ENCODE results near the gene LMF2. TPM values are rescaled to one million over a fixed set of nuclear protein-coding genes. Genes with fewer than 3 reads are reported as not detected.
A peak's percentile ranks its signal among the peaks of the same experiment; 100 is the strongest.

Gene LMF2
- total RNA-seq, 2 experiments from 2014 or later: 49.2 to 50.7 TPM

DNA sequence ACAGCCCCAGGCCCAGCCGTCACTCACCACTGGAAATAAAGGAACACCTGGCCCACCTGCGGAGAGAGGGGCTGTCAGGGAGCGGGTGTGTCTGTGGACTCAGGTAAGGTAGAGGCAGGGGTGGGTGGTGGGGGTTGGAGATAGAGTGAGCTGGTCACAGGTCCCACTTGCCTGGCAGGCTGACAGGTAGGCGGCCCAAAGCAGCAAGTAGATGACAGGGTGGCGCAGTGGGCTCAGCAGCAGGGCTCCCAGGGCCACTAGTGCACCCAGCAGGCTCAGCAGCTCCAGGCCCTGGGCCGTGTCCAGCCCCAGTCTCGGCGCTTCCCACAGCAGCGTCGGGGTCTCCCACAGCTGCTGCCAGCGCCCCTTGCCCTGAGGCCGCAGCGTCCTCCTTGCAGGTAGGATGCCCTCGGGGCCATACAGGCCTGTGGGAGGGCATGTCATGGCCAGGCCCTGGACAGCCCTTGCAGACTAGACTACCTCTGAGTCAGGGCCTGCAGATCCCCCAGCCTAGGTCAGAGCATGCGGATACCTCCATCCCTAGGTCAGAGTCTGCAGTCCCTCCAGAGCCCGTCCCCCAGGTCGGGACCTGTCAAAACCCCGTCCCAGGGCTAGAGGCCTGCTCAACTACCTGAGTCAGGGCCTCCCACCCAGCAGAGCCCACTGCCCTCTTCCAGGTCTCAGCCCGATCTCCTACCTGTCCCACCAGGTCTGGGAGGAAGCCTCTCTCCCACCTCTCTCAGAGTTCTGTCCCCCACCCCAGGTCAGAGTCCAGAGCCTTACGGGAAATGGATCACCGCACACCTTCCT, 686 bp downstream of the LMF2 start:
- no peaks in the 10 kb centered on the region for H3K9me2 ChIP-seq (ENCODE audit: insufficient read depth, low read length)
- H3K79me2 ChIP-seq (ENCODE audit: insufficient read depth, low read depth, low read length): peaks cover 38% of the 10 kb centered on the region
- no TSS peak for BruUV-seq (replicated peaks)
- peaks cover 27% of the 10 kb centered on the region; the same call in 1 of the 2 replicates for H3K36me3 ChIP-seq (ENCODE audit: insufficient read depth, low read length)
- H3K4me1 ChIP-seq (ENCODE audit: insufficient read depth, low read length, poor library complexity, severe bottlenecking): peaks cover 27% of the 10 kb centered on the region
- H3K9me3 ChIP-seq (ENCODE audit: low read length): no peaks in the 10 kb centered on the region
- H2AFZ ChIP-seq (ENCODE audit: low read length): peak overlapping the region; percentile 84
- peaks cover 4% of the 10 kb centered on the region; the same call in 1 of the 2 replicates for H4K20me1 ChIP-seq (ENCODE audit: insufficient read depth, low read length)
- H3K27ac ChIP-seq (ENCODE audit: low read depth, low read length, poor library complexity, severe bottlenecking): peak overlapping the region; percentile 44
- DNase-seq (ENCODE audit: low spot score): no peak
- peak overlapping the region; percentile 90 for H3K4me2 ChIP-seq (ENCODE audit: low read length)
- no peak for TF ChIP-seq EZH2phosphoT487 (IDR thresholded peaks at IDR 0.05; ENCODE audit: borderline replicate concordance, low read depth, low read length)
- TF ChIP-seq, protein P1, sequence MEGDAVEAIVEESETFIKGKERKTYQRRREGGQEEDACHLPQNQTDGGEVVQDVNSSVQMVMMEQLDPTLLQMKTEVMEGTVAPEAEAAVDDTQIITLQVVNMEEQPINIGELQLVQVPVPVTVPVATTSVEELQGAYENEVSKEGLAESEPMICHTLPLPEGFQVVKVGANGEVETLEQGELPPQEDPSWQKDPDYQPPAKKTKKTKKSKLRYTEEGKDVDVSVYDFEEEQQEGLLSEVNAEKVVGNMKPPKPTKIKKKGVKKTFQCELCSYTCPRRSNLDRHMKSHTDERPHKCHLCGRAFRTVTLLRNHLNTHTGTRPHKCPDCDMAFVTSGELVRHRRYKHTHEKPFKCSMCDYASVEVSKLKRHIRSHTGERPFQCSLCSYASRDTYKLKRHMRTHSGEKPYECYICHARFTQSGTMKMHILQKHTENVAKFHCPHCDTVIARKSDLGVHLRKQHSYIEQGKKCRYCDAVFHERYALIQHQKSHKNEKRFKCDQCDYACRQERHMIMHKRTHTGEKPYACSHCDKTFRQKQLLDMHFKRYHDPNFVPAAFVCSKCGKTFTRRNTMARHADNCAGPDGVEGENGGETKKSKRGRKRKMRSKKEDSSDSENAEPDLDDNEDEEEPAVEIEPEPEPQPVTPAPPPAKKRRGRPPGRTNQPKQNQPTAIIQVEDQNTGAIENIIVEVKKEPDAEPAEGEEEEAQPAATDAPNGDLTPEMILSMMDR (conservative IDR thresholded peaks at IDR 0.05; ENCODE audit: low read length): no peak
- H3K4me3 ChIP-seq (ENCODE audit: low read depth, low read length, poor library complexity, severe bottlenecking): peak overlapping the region; percentile 100
- CTCF ChIA-PET (ENCODE audit: unreplicated experiment): no interaction called here
- intact Hi-C loops (cut with micrococcal nuclease; ENCODE audit: unreplicated experiment): loop anchor here (2.0 to 10.0 kb wide), 3 partner anchors 32 to 262 kb away; partner anchors contain the start of genes MAPK11, SBF1 and TUBGCP6
- POLR2A ChIA-PET: interaction anchor here (1.1 to 3.7 kb wide), 2 partner anchors 18 to 115 kb away, joined by 4 to 33 read pairs; partner anchors contain the start of gene SCO2

DNA sequence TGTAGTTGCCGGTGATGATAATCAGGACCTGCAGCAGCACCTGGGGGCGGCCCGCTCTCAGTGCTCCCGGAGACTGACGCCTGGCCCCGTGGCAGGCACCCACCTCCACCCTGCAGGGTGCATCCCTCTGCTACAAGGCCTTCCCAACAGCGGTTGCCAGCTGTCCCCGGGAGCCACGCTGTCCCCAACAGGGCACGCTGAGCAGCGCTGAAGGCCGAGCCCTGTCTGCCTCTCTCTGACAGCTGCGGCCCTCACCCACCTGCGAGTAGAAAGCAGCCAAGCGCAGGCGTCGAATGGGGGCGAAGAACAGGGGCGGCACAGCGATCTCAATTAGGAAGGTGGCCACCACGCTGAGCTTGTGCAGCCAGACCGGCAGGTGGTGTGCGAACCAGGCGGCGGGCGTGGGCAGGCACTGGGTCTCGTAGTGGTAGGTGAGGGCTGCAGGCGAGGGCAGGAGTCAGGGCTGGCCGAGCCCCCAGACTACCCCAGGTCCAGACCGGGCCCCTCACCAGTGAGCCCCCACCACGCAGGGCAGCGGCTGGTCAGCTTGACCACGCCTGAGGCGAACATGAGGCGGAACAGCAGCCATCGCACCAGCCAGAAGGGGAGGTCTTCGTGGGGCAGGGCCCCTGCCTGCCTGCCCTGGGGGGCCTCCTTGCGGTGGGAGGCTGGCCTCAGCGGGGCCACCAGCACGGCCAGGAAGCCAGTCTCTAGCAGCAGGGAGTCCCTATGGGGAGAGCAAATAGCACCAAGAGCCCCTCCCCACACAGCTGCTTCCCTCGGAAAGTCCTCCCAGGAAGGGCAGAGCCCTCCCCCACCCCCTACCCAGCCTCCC, 1.5 kb downstream of the LMF2 start:
- H4K20me1 ChIP-seq (ENCODE audit: insufficient read depth, low read length): peaks cover 4% of the 10 kb centered on the region; the same call in 1 of the 2 replicates
- peak overlapping the region; percentile 100 for H3K4me3 ChIP-seq (ENCODE audit: low read depth, low read length, poor library complexity, severe bottlenecking)
- H3K4me2 ChIP-seq (ENCODE audit: low read length): peak overlapping the region; percentile 90
- peaks cover 34% of the 10 kb centered on the region for H3K79me2 ChIP-seq (ENCODE audit: insufficient read depth, low read depth, low read length)
- DNase-seq (ENCODE audit: low spot score): no peak
- ChIA-PET POLR2A (no interaction called here), CTCF (ENCODE audit: unreplicated experiment) (no interaction called here)
- H3K4me1 ChIP-seq (ENCODE audit: insufficient read depth, low read length, poor library complexity, severe bottlenecking): peaks cover 27% of the 10 kb centered on the region
- H2AFZ ChIP-seq (ENCODE audit: low read length): no peak overlapping the region
- H3K9me3 ChIP-seq (ENCODE audit: low read length): no peaks in the 10 kb centered on the region
- TF ChIP-seq EZH2phosphoT487 (IDR thresholded peaks at IDR 0.05; ENCODE audit: borderline replicate concordance, low read depth, low read length): no peak
- TF ChIP-seq, protein P1 (conservative IDR thresholded peaks at IDR 0.05; ENCODE audit: low read length): no peak
- peaks cover 27% of the 10 kb centered on the region; the same call in 1 of the 2 replicates for H3K36me3 ChIP-seq (ENCODE audit: insufficient read depth, low read length)
- BruUV-seq (replicated peaks): no TSS peak
- intact Hi-C loops (cut with micrococcal nuclease; ENCODE audit: unreplicated experiment): loop anchor here (2.0 to 10.0 kb wide), 3 partner anchors 31 to 261 kb away; partner anchors contain the start of genes MAPK11, SBF1 and TUBGCP6
- no peak overlapping the region for H3K27ac ChIP-seq (ENCODE audit: low read depth, low read length, poor library complexity, severe bottlenecking)
- no peaks in the 10 kb centered on the region for H3K9me2 ChIP-seq (ENCODE audit: insufficient read depth, low read length)

Measured in OCI-LY7 (cell line).